ENCODE measurements around the gene RAB3A. TPM values are rescaled to one million over a fixed set of nuclear protein-coding genes. Genes with fewer than 3 reads are reported as not detected.

Gene RAB3A
- total RNA-seq, 1 experiment from 2014 or later = 1.0 TPM

GRCh38 chr19:18231775-18232174 lies 27.9 kb upstream of the RAB3A start:
- TF ChIP-seq POLR2AphosphoS5 (IDR thresholded peaks at IDR 0.05; ENCODE audit: low read depth, low read length) = no peak
- TF ChIP-seq CTCF (IDR thresholded peaks at IDR 0.05) = no peak
- TF ChIP-seq SIN3A (IDR thresholded peaks at IDR 0.05; ENCODE audit: borderline replicate concordance, insufficient read depth, low read depth, low read length) = no peak
- TF ChIP-seq REST (IDR thresholded peaks at IDR 0.05; ENCODE audit: insufficient read depth in 1 of 2, low read depth in 2 of 2, low read length in 1 of 2) = no peak
- no peak for TF ChIP-seq TCF7L2 (IDR thresholded peaks at IDR 0.05; ENCODE audit: low read depth, low read length)
- H3K4me3 ChIP-seq (ENCODE audit: low read depth in 2 of 2, low read length in 2 of 2) = no peak overlapping the region
- H3K27ac ChIP-seq (ENCODE audit: low read length) = no peak overlapping the region
- DNase-seq (ENCODE audit: low read depth, low spot score) (no peak), ATAC-seq (peak; percentile 41; the same call in 1 of the 2 replicates)
- ChIA-PET POLR2A (interaction anchor here (0.5 kb wide), 1 partner anchor 466 kb away, joined by 4 read pairs; no protein-coding TSS in a partner anchor), CTCF (interaction anchor here (0.6 kb wide), 1 partner anchor 90 kb away, joined by 6 read pairs; no protein-coding TSS in a partner anchor)
- no TSS peak for BruUV-seq (replicated peaks)
- H3K27me3 ChIP-seq (ENCODE audit: control insufficient read depth, insufficient read depth, low read length) = no peaks in the 10 kb centered on the region
- in situ Hi-C loops (cut with HindIII; ENCODE audit: low pct_unique_long_range_greater_than_20kb, low sequenced_read_pairs) = no loop called here
- no peaks in the 10 kb centered on the region for H3K36me3 ChIP-seq (ENCODE audit: control insufficient read depth, insufficient read depth, low read length)
- H3K9me3 ChIP-seq (ENCODE audit: control insufficient read depth, insufficient read depth, low read depth, low read length) = no peaks in the 10 kb centered on the region
- no peaks in the 10 kb centered on the region for H3K4me1 ChIP-seq (ENCODE audit: control insufficient read depth, insufficient read depth, low read length)
- intact Hi-C loops (cut with micrococcal nuclease; ENCODE audit: unreplicated experiment) = no loop called here

GRCh38 chr19:18230941-18231734 lies 27.3 kb upstream of the RAB3A start:
- in situ Hi-C loops (cut with HindIII; ENCODE audit: low pct_unique_long_range_greater_than_20kb, low sequenced_read_pairs) = no loop called here
- no TSS peak for BruUV-seq (replicated peaks)
- ChIA-PET CTCF (interaction anchor here (0.6 kb wide), 1 partner anchor 91 kb away, joined by 6 read pairs; no protein-coding TSS in a partner anchor), POLR2A (interaction anchor here (0.5 kb wide), 1 partner anchor 465 kb away, joined by 4 read pairs; no protein-coding TSS in a partner anchor)
- Histone ChIP-seq H3K36me3 (ENCODE audit: control insufficient read depth, insufficient read depth, low read length) (no peaks in the 10 kb centered on the region), H3K27me3 (ENCODE audit: control insufficient read depth, insufficient read depth, low read length) (no peaks in the 10 kb centered on the region), H3K27ac (ENCODE audit: low read length) (no peak overlapping the region), H3K4me1 (ENCODE audit: control insufficient read depth, insufficient read depth, low read length) (no peaks in the 10 kb centered on the region), H3K9me3 (ENCODE audit: control insufficient read depth, insufficient read depth, low read depth, low read length) (no peaks in the 10 kb centered on the region), H3K4me3 (ENCODE audit: low read depth in 2 of 2, low read length in 2 of 2) (no peak overlapping the region)
- ATAC-seq = peak; percentile 50
- TF ChIP-seq POLR2AphosphoS5 (IDR thresholded peaks at IDR 0.05; ENCODE audit: low read depth, low read length) (no peak), CTCF (IDR thresholded peaks at IDR 0.05) (no peak), TCF7L2 (IDR thresholded peaks at IDR 0.05; ENCODE audit: low read depth, low read length) (no peak), SIN3A (IDR thresholded peaks at IDR 0.05; ENCODE audit: borderline replicate concordance, insufficient read depth, low read depth, low read length) (no peak), REST (IDR thresholded peaks at IDR 0.05; ENCODE audit: insufficient read depth in 1 of 2, low read depth in 2 of 2, low read length in 1 of 2) (0 out of 4 replicates have a peak, but pooled peaks of 1 of the 2 experiments have one; percentile 24)
- no peak for DNase-seq (ENCODE audit: low read depth, low spot score)
- intact Hi-C loops (cut with micrococcal nuclease; ENCODE audit: unreplicated experiment) = no loop called here

All from Panc1 (cell line).